ENCODE results near the gene ZDHHC11B.
"Not testable (repeated sequence)": the region's sequence is repeated elsewhere in the genome, so short reads cannot be mapped to it uniquely, and the experiment has no call there.

The ZDHHC11B gene

GRCh38 chr5:763998-764781 is 20.3 kb downstream of the ZDHHC11B start:
- Histone ChIP-seq H3K36me3 (replicated peaks in 1 of 2; ENCODE audit: control insufficient read depth in 2 of 2, insufficient read depth in 2 of 2, low read length in 2 of 2) (peaks cover 0 to 22% of the 10 kb centered on the region in 2 donors), H3K18ac (ENCODE audit: low read length) (peak overlapping the region; percentile 92), H4K8ac (ENCODE audit: low read depth, low read length) (peak overlapping the region; percentile 1), H2BK120ac (ENCODE audit: low read depth, low read length) (peak overlapping the region; percentile 57), H3K9ac (ENCODE audit: low read depth, low read length, poor library complexity) (peak overlapping the region; percentile 76), H3K4ac (ENCODE audit: low read length) (peak overlapping the region; percentile 90), H2BK5ac (ENCODE audit: low read length) (peak overlapping the region; percentile 46), H2AFZ (ENCODE audit: low read length) (no peak overlapping the region), H3K9me3 (replicated peaks in 1 of 2; ENCODE audit: control insufficient read depth in 2 of 2, insufficient read depth in 1 of 2, low read depth in 1 of 2, low read length in 2 of 2) (peaks cover 5 to 16% of the 10 kb centered on the region in 2 donors), H3K4me2 (ENCODE audit: insufficient read depth, low read length, poor library complexity, severe bottlenecking) (no peak overlapping the region), H3K79me1 (ENCODE audit: low read depth, low read length) (peaks cover 6% of the 10 kb centered on the region), H3K14ac (ENCODE audit: low read length) (peak overlapping the region; percentile 99), H3K4me1 (ENCODE audit: control insufficient read depth in 2 of 2, insufficient read depth in 1 of 2, low read depth in 1 of 2, low read length in 2 of 2) (peaks cover 3 to 4% of the 10 kb centered on the region in 2 donors), H3K4me3 (ENCODE audit: low read length in 2 of 2) (no peak overlapping the region), H4K91ac (ENCODE audit: low read depth, low read length, poor library complexity) (peak overlapping the region; percentile 77), H3K23ac (ENCODE audit: low read depth, low read length, poor library complexity) (peak overlapping the region; percentile 92), H2BK15ac (ENCODE audit: low read length) (no peak overlapping the region), H2AK5ac (ENCODE audit: low read depth, low read length) (peak overlapping the region; percentile 95), H2BK12ac (ENCODE audit: low read length) (peak overlapping the region; percentile 87), H3K27ac (replicated peaks; ENCODE audit: low read length) (no peak overlapping the region), H3K27me3 (ENCODE audit: control insufficient read depth in 3 of 3, insufficient read depth in 3 of 3, low read depth in 1 of 3, low read length in 3 of 3) (no peaks in the 10 kb centered on the region)
- WGBS, 2 donors (ENCODE audit: extremely low coverage in 2 of 2, insufficient read length in 2 of 2, insufficient replicate concordance in 1 of 2), result no CpG with 5 or more reads among the region's 31 CpGs
- DNase-seq (ENCODE audit: low spot score), result no peak

- Histone ChIP-seq H2AFZ (ENCODE audit: low read length) (no peak overlapping the region), H3K23ac (ENCODE audit: low read depth, low read length, poor library complexity) (no peak overlapping the region), H3K9me3 (replicated peaks in 1 of 2; ENCODE audit: control insufficient read depth in 2 of 2, insufficient read depth in 1 of 2, low read depth in 1 of 2, low read length in 2 of 2) (peaks cover 5 to 16% of the 10 kb centered on the region in 2 donors), H3K4ac (ENCODE audit: low read length) (no peak overlapping the region), H2BK12ac (ENCODE audit: low read length) (no peak overlapping the region), H3K79me1 (ENCODE audit: low read depth, low read length) (peaks cover 6% of the 10 kb centered on the region), H3K9ac (ENCODE audit: low read depth, low read length, poor library complexity) (no peak overlapping the region), H3K4me3 (ENCODE audit: low read length in 2 of 2) (no peak overlapping the region), H3K14ac (ENCODE audit: low read length) (no peak overlapping the region), H4K91ac (ENCODE audit: low read depth, low read length, poor library complexity) (no peak overlapping the region), H2AK5ac (ENCODE audit: low read depth, low read length) (no peak overlapping the region), H3K27me3 (ENCODE audit: control insufficient read depth in 3 of 3, insufficient read depth in 3 of 3, low read depth in 1 of 3, low read length in 3 of 3) (no peaks in the 10 kb centered on the region), H2BK5ac (ENCODE audit: low read length) (no peak overlapping the region), H2BK120ac (ENCODE audit: low read depth, low read length) (no peak overlapping the region), H3K4me1 (ENCODE audit: control insufficient read depth in 2 of 2, insufficient read depth in 1 of 2, low read depth in 1 of 2, low read length in 2 of 2) (peaks cover 10 to 11% of the 10 kb centered on the region in 2 donors), H3K36me3 (replicated peaks in 1 of 2; ENCODE audit: control insufficient read depth in 2 of 2, insufficient read depth in 2 of 2, low read length in 2 of 2) (peaks cover 0 to 22% of the 10 kb centered on the region in 2 donors), H3K27ac (replicated peaks; ENCODE audit: low read length) (no peak overlapping the region), H2BK15ac (ENCODE audit: low read length) (no peak overlapping the region), H4K8ac (ENCODE audit: low read depth, low read length) (no peak overlapping the region), H3K4me2 (ENCODE audit: insufficient read depth, low read length, poor library complexity, severe bottlenecking) (no peak overlapping the region), H3K18ac (ENCODE audit: low read length) (no peak overlapping the region)
- DNase-seq (ENCODE audit: low spot score), result no peak
- WGBS, 2 donors (ENCODE audit: extremely low coverage in 2 of 2, insufficient read length in 2 of 2, insufficient replicate concordance in 1 of 2), result 100% methylated on average over 1 of the region's 5 CpGs; no CpG with 5 or more reads in 1 of the 2 donors
These were observed 21.1 kb downstream of the ZDHHC11B start for GRCh38 chr5:763397-763796.

- not testable (repeated sequence) for H3K79me1 ChIP-seq (ENCODE audit: low read depth, low read length); H2BK15ac ChIP-seq (ENCODE audit: low read length); H4K8ac ChIP-seq (ENCODE audit: low read depth, low read length); H3K27ac ChIP-seq (replicated peaks; ENCODE audit: low read length); H2BK5ac ChIP-seq (ENCODE audit: low read length); H3K23ac ChIP-seq (ENCODE audit: low read depth, low read length, poor library complexity); H3K18ac ChIP-seq (ENCODE audit: low read length); DNase-seq (ENCODE audit: low spot score); H3K27me3 ChIP-seq (ENCODE audit: control insufficient read depth in 3 of 3, insufficient read depth in 3 of 3, low read depth in 1 of 3, low read length in 3 of 3); H3K4ac ChIP-seq (ENCODE audit: low read length); H3K4me2 ChIP-seq (ENCODE audit: insufficient read depth, low read length, poor library complexity, severe bottlenecking); H3K4me3 ChIP-seq (ENCODE audit: low read length in 2 of 2); H3K9ac ChIP-seq (ENCODE audit: low read depth, low read length, poor library complexity); H2AK5ac ChIP-seq (ENCODE audit: low read depth, low read length); H2BK12ac ChIP-seq (ENCODE audit: low read length); H2BK120ac ChIP-seq (ENCODE audit: low read depth, low read length); H2AFZ ChIP-seq (ENCODE audit: low read length); H4K91ac ChIP-seq (ENCODE audit: low read depth, low read length, poor library complexity); H3K14ac ChIP-seq (ENCODE audit: low read length)
- Histone ChIP-seq H3K9me3 (replicated peaks in 1 of 2; ENCODE audit: control insufficient read depth in 2 of 2, insufficient read depth in 1 of 2, low read depth in 1 of 2, low read length in 2 of 2) (peaks cover 5 to 16% of the 10 kb centered on the region in 2 donors), H3K4me1 (ENCODE audit: control insufficient read depth in 2 of 2, insufficient read depth in 1 of 2, low read depth in 1 of 2, low read length in 2 of 2) (peaks cover 14 to 15% of the 10 kb centered on the region in 2 donors), H3K36me3 (replicated peaks in 1 of 2; ENCODE audit: control insufficient read depth in 2 of 2, insufficient read depth in 2 of 2, low read length in 2 of 2) (peaks cover 0 to 22% of the 10 kb centered on the region in 2 donors)
- no CpG with 5 or more reads among the region's 8 CpGs for WGBS, 2 donors (ENCODE audit: extremely low coverage in 2 of 2, insufficient read length in 2 of 2, insufficient replicate concordance in 1 of 2)
These were observed 21.5 kb downstream of the ZDHHC11B start for GRCh38 chr5:762996-763395.
